Stimulated activated CD8-positive, alpha-beta memory T cell treated with anti-CD3 and anti-CD28 coated beads, Interleukin-12 subunit alpha, Interleukin-12 subunit beta, amount 100 ng/mL, for 4 hours (primary cell): ENCODE results near the gene WDR91.
"Not testable (repeated sequence)": the region's sequence is repeated elsewhere in the genome, so short reads cannot be mapped to it uniquely, and the experiment has no call there.

Experiments
- DNase-seq: peaks from one replicate; pipeline ENCODE4 v3.0.0-alpha.2; 2020; ENCODE audit warnings: low read depth

The WDR91 gene

GRCh38 chr7:135211179-135211945 is at the start of gene WDR91:
Gene WDR91, minus strand, starts transcription at chr7:135211526. Its CDS starts 24 bp downstream, at chr7:135211502.
- DNase-seq: peak; percentile 98

GRCh38 chr7:135260470-135260869 is 49.1 kb upstream of the WDR91 start:
- DNase-seq: no peak

GRCh38 chr7:135259702-135260101 is 48.4 kb upstream of the WDR91 start:
- no peak for DNase-seq

- DNase-seq: no peak
Observed at GRCh38 chr7:135258585-135258984, 47.3 kb upstream of the WDR91 start.

GRCh38 chr7:135257790-135258189 is 46.5 kb upstream of the WDR91 start:
- DNase-seq: no peak

- no peak for DNase-seq
Observed at GRCh38 chr7:135253851-135254771, 42.8 kb upstream of the WDR91 start.

- no peak for DNase-seq
Observed at GRCh38 chr7:135251496-135252391, 40.4 kb upstream of the WDR91 start.

GRCh38 chr7:135248546-135248945 is 37.2 kb upstream of the WDR91 start:
- DNase-seq: no peak

GRCh38 chr7:135247746-135248471 is 36.6 kb upstream of the WDR91 start:
- no peak for DNase-seq

GRCh38 chr7:135246191-135246825 is 35.0 kb upstream of the WDR91 start:
- no peak for DNase-seq

GRCh38 chr7:135245226-135246190 is 34.2 kb upstream of the WDR91 start:
- DNase-seq: no peak

- no peak for DNase-seq
Observed at GRCh38 chr7:135242096-135242684, 30.9 kb upstream of the WDR91 start.

- DNase-seq: no peak
Observed at GRCh38 chr7:135240441-135240840, 29.1 kb upstream of the WDR91 start.

GRCh38 chr7:135239263-135239662 is 27.9 kb upstream of the WDR91 start:
- no peak for DNase-seq

GRCh38 chr7:135238112-135238744 is 26.9 kb upstream of the WDR91 start:
- no peak for DNase-seq

GRCh38 chr7:135236727-135237126 is 25.4 kb upstream of the WDR91 start:
- DNase-seq: no peak

GRCh38 chr7:135235841-135236240 is 24.5 kb upstream of the WDR91 start:
- no peak for DNase-seq

- no peak for DNase-seq
Observed at GRCh38 chr7:135234727-135235126, 23.4 kb upstream of the WDR91 start.

GRCh38 chr7:135234095-135234494 is 22.8 kb upstream of the WDR91 start:
- DNase-seq: not testable (repeated sequence)
